Uterus (tissue), 4 donors: ENCODE measurements around the gene MYOC. TPM values are rescaled to one million over a fixed set of nuclear protein-coding genes. Genes with fewer than 3 reads are reported as not detected.

Experiments used
- total RNA-seq, 4 donors: library from RNA; depleted of rRNA in 3 of 4; stranded (reverse); fragments of >200 nt in 3 of 4; gene quantifications; one replicate each; pipeline versions ENCODE4 v1.1.0 to v1.2.4, GENCODE V29; 2014 to 2023
- donor health status: DM: yes; HTN: yes; CAD: no.

MYOC gene
- total RNA-seq, 4 donors from 2014 or later, result 5.6 to 38.2 (median 13.2) TPM

Other genes with a start within 250 kb of the MYOC start
- 100 to 1,000 TPM in 1 of 4 donors, 10 to 100 TPM in 3; 32.1 to 210 (median 76.1) TPM for gene PRRC2C, start 167.2 kb downstream of the MYOC start, total RNA-seq
- gene MYOCOS, start 30.4 kb downstream of the MYOC start, total RNA-seq, result under 1 TPM in 1 of 4 donors, not detected in 3; 0.83 TPM
- gene VAMP4, start 89.4 kb upstream of the MYOC start, total RNA-seq, result 10 to 100 TPM in 3 of 4 donors, 1 to 10 TPM in 1; 8.2 to 30.2 (median 19.5) TPM
- 10 to 100 TPM in 2 of 4 donors, 1 to 10 TPM in 2; 6.7 to 23.0 (median 12.3) TPM for gene METTL13, start 129.0 kb upstream of the MYOC start, total RNA-seq
- gene DNM3, start 188.8 kb upstream of the MYOC start, total RNA-seq, result 10 to 100 TPM in 3 of 4 donors, 1 to 10 TPM in 1; 4.7 to 49.2 (median 14.6) TPM